Stomach (tissue), 4 donors: ENCODE results near the gene MMS19.

Source experiments
- EP300 ChIP-seq: sonication (generic); formaldehyde crosslinking; IDR thresholded peaks from one replicate; pipeline ENCODE4 v1.6.1; 2017; ENCODE audit warnings: antibody characterized with exemption
- POLR2A ChIP-seq, 4 donors: fragments of 450-650 bp; IDR thresholded peaks; one replicate each; pipeline ENCODE4 v1.6.1; 2016; ENCODE audit warnings: antibody characterized with exemption in 4 of 4, control low read depth in 2 of 4, mild to moderate bottlenecking in 1 of 4, moderate library complexity in 1 of 4
- POLR2AphosphoS5 ChIP-seq, 3 donors: sonication (generic); formaldehyde crosslinking; IDR thresholded peaks; one replicate each; pipeline ENCODE4 v1.6.1; 2016; ENCODE audit warnings: antibody characterized with exemption in 3 of 3
- TF ChIP-seq, protein P1 (sequence below), 7 experiments: fragments of 450-650 bp in 4 of 7; fragments of 200-600 bp in 3 of 7; sonication (generic) in 3 of 7; IDR thresholded peaks; one replicate each; pipeline ENCODE4 v1.5.1; 2016 to 2019; ENCODE audit warnings: antibody characterized with exemption in 7 of 7, control low read depth in 2 of 7, mild to moderate bottlenecking in 1 of 7

DNA sequence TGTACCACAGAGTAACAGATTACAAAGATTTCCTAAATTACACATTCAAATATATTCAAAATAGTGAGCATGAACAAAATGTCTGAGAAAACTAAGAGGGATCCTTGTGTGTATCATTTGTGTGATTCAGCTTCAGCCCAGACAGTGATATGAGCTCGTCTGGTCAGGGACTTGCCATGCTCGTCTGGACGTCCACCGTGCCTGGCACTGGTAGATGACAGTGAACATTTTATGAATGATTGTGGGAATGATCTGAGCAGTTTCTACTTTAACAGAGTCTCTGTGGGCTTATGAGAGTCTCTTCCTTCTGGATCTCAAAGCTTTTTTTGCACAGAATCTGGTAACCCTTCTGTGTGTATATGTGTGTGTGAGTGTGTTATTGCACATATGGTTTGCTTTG lies 40.2 kb upstream of the MMS19 start:
- TF ChIP-seq, protein P1, sequence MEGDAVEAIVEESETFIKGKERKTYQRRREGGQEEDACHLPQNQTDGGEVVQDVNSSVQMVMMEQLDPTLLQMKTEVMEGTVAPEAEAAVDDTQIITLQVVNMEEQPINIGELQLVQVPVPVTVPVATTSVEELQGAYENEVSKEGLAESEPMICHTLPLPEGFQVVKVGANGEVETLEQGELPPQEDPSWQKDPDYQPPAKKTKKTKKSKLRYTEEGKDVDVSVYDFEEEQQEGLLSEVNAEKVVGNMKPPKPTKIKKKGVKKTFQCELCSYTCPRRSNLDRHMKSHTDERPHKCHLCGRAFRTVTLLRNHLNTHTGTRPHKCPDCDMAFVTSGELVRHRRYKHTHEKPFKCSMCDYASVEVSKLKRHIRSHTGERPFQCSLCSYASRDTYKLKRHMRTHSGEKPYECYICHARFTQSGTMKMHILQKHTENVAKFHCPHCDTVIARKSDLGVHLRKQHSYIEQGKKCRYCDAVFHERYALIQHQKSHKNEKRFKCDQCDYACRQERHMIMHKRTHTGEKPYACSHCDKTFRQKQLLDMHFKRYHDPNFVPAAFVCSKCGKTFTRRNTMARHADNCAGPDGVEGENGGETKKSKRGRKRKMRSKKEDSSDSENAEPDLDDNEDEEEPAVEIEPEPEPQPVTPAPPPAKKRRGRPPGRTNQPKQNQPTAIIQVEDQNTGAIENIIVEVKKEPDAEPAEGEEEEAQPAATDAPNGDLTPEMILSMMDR (IDR thresholded peaks at IDR 0.05) = no peak
- TF ChIP-seq POLR2AphosphoS5 (IDR thresholded peaks at IDR 0.05) (no peak), POLR2A (IDR thresholded peaks at IDR 0.05) (no peak), EP300 (no peak)
